GM19351 (cell line): ENCODE data around the gene NEK7.
A peak's percentile ranks its signal among the peaks of the same experiment; 100 is the strongest.
"Not testable (repeated sequence)": the region's sequence is repeated elsewhere in the genome, so short reads cannot be mapped to it uniquely, and the experiment has no call there.

Experiments
- ATAC-seq: cut with Tn5 transposase; IDR thresholded peaks from one replicate; pipeline ENCODE4 v1.9.1; 2021; ENCODE audit warnings: mild to moderate bottlenecking, moderate library complexity; ENCODE audit not compliant: unreplicated experiment

Gene NEK7

GRCh38 chr1:198199105-198199504 lies 42.3 kb downstream of the NEK7 start:
- ATAC-seq: peak; percentile 71

GRCh38 chr1:198201956-198202784 lies 45.4 kb downstream of the NEK7 start:
- peak; percentile 78 for ATAC-seq

DNA sequence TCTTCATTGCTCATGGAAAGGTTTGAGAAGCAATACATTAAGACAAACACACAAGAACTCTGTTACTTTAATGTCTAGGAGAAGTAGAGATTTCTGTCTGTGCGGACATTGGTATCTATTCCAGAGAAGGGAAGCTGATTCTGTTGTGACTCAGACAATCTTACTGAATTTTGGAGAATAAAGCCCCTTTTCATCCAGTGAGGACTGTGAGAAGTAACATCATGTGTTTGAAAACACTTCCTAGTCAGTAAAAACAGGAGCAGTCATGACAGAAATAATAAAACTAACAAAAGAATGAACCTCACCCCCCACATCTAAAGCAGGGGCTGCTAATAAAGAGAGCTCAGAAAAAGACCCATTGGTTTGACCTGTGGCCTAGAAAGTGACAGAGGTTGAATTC lies 46.6 kb downstream of the NEK7 start:
- no peak for ATAC-seq

DNA sequence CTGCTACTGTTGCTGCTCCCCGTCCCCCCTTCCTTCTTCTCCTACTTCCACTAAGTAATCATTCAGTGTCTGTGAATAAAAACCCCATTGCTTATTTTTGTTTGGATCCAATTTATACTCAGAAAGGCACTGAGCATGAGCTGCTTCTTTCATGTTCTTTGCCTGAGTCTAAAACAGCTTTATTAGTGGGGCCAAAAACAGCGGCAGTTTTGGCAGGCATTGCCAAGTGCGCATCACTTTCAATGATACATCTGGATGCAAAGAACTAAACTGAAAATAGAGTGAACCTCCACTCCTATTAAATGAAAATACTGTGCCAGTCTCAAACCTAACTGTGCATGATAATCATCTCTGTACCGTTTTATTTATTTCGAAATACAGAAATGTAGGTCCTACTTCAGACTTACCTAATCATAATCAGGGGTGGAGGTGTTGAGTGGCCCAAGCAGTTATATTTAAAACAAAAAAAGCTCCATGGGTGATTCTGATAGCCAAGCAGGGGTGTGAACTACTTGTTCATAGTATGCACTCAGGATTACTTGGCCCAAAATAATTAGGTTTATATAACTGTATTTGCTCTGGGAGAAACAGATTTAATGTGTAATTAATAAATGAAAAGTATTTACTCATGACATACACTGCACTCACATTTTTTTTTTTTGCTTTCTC lies 48.4 kb downstream of the NEK7 start:
- ATAC-seq: no peak

- ATAC-seq: no peak
These were observed 49.5 kb downstream of the NEK7 start for GRCh38 chr1:198206292-198206691.

DNA sequence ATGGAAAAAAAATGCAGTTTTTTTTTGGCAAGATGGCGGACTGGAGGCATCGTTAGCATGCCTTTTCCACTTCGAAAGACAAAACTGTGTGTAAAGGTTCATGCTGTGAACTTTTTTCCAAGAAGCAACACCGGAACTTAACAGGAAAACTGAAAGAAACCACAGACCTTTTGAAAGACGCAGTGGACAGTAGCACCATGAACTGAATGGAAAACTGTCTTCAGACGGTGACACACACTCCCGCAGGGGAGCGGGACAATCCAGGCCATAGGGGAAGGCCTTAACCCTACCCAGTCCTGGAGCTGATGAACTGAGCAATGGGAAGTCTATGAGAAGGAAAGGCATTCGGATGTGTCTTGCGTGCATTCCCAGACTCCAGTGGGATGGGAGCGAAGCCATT lies 54.9 kb downstream of the NEK7 start:
- ATAC-seq: no peak

DNA sequence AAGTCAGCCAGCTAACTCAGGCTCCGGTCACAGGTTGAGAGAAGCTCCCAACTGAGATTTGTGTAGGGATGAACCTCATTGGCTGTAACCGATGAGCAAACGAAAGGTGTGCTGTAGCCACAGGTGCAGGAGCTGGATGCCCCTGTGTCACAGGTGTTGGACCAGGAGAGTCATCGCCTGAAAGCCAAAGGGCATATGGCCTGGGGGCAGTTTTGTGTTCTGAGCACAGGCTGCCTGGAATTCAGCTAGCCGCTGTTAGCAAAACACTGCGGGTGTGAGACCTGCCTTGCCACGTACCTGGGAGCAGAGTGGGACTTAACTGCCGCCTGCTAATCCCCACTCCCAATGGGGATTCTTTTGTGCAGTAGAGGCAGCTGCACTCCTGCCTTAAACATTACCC lies 55.3 kb downstream of the NEK7 start:
- ATAC-seq: no peak

- no peak for ATAC-seq
These were observed 55.9 kb downstream of the NEK7 start for GRCh38 chr1:198212675-198213074.

- ATAC-seq: no peak
These were observed 58.1 kb downstream of the NEK7 start for GRCh38 chr1:198214924-198215323.

GRCh38 chr1:198220428-198220827 lies 63.6 kb downstream of the NEK7 start:
- no peak for ATAC-seq

DNA sequence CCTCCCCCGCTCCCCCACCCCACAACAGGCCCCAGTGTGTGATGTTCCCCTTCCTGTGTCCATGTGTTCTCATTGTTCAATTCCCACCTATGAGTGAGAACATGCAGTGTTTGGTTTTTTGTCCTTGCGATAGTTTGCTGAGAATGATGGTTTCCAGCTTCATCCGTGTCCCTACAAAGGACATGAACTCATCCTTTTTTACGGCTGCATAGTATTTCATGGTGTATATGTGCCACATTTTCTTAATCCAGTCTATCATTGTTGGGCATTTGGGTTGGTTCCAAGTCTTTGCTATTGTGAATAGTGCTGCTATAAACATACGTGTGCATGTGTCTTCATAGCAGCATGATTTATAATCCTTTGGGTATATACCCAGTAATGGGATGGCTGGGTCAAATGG lies 70.2 kb downstream of the NEK7 start:
- not testable (repeated sequence) for ATAC-seq

GRCh38 chr1:198227454-198227853 lies 70.7 kb downstream of the NEK7 start:
- not testable (repeated sequence) for ATAC-seq

DNA sequence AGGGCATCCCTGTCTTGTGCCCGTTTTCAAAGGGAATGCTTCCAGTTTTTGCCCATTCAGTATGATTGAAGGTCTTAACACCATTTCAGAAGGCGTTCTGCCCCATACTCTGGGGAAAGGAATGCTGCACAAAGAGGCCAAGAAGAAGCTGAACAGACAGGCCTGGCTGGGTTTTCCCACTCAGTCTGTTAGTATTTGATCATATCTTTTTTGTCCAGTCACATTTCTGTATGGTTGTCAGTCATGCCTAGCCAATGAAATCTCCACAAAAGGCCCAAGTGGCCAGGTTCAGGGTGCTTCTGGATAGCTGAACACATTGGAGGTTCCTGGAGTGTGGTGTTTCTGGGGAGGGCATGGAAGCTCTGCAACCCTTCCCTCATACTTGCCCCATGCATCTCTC lies 72.1 kb downstream of the NEK7 start:
- ATAC-seq: no peak

- ATAC-seq: no peak
These were observed 75.0 kb downstream of the NEK7 start for GRCh38 chr1:198231779-198232178.

DNA sequence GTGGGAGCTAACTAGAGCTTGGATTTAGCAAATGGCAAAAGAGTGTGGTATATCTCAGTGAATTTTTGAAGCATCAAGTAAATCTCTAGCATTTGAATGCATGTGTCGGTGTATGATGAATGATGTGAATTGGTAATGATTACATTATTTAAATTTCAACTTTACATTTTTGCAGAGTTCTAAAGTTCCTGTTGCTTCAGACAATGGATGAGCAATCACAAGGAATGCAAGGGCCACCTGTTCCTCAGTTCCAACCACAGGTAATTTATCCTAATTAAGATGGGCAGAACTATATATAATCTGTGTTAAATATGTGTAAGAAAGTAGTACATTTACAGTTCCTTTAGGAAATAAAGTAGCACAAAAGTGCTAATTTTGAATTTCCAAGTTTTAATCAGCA lies 75.6 kb downstream of the NEK7 start:
- no peak for ATAC-seq

GRCh38 chr1:198232940-198233675 lies 76.3 kb downstream of the NEK7 start:
- ATAC-seq: no peak

DNA sequence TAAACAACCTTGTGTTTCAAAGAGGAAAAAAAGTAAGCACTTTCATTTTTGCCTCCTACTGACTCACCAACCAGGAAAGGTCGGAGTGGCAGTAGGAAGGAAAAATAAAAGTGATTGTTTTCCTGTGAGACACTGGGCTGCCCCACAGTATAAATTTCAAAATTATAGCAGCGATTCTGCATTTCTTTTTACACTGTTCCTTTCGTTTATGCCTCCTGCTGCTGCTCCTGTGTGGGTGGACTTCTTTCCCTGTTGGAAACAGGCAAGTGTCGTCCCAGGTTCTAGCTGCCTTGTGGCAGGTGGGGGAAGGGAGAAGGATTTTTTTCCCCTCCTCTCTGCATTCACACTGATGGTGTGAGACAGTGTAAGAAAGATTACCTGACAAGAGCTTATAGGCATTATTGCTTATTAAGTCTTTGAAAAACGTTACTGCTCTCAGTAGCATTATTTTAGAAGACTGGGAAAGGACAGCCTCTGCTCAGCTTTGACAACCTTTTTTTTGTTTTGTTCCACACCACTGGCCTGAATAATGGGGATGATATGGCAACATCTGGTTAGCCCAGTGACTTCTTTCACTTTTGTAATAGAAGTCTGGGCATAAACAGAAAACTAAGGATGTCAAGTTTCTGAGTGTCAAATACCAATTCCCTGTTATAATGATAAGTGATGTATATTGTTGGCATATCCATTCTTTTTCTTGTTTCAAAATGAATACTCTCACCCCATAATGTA lies 77.9 kb downstream of the NEK7 start:
- peak; percentile 44 for ATAC-seq

DNA sequence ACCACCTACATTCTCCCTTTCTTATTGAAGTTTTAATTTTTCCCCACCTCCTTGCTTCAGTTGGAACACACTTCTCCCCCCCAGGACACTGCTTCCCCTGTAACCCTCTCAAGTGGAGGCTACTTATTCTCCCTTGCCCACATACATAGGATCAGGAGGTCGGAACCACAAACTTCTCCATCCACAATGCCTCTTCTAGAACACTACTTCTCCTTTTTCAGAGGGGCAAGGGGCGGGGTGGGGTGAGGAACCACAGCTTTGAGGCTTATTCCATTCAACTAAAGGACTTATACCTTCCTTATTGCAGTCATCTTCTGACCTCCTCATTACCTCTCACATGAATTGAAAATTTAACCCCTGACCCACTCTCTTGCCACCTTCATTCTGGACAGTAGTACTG lies 81.3 kb downstream of the NEK7 start:
- no peak for ATAC-seq

- ATAC-seq: no peak
These were observed 84.8 kb downstream of the NEK7 start for GRCh38 chr1:198241553-198241952.

GRCh38 chr1:198244772-198245171 lies 88.0 kb downstream of the NEK7 start:
- no peak for ATAC-seq

- ATAC-seq: no peak
These were observed 88.6 kb downstream of the NEK7 start for GRCh38 chr1:198245379-198245778.
